SU-DHL-6 (cell line): ENCODE results near the gene ITGB4.

Experiments used
- H2AFZ ChIP-seq: fragments of 200-600 bp; sonication (generic); 2 replicates; pipeline ENCODE4 v1.6.1; 2014; ENCODE audit warnings: low read depth, mild to moderate bottlenecking, moderate library complexity, mixed read lengths, antibody characterized with exemption, low read length; ENCODE audit not compliant: severe bottlenecking
- H3F3A ChIP-seq: fragments of 200-600 bp; shearing (Covaris generic); 2 replicates; pipeline ENCODE4 v1.6.0; 2016; ENCODE audit warnings: antibody characterized with exemption, mild to moderate bottlenecking; ENCODE audit not compliant: insufficient read depth
- H3K27ac ChIP-seq: fragments of 200-600 bp; sonication (generic); 2 replicates; pipeline ENCODE4 v1.5.1; 2016; ENCODE audit warnings: low read depth, mild to moderate bottlenecking, low read length, moderate library complexity, mixed read lengths
- H3K27me3 ChIP-seq: fragments of 200-600 bp; sonication (generic), shearing (Covaris generic); 2 replicates; pipeline ENCODE4 v1.6.0; 2014; ENCODE audit warnings: mild to moderate bottlenecking, low read length
- H3K36me3 ChIP-seq: fragments of 200-600 bp; sonication (generic); 2 replicates; pipeline ENCODE4 v1.6.1; 2014; ENCODE audit warnings: mild to moderate bottlenecking, low read length, mixed read lengths
- H3K4me2 ChIP-seq: fragments of 300-600, 200-600 bp; shearing (Covaris generic), sonication (generic); 2 replicates; pipeline ENCODE4 v1.6.0; 2014; ENCODE audit warnings: low read length, low read depth, mild to moderate bottlenecking; ENCODE audit not compliant: poor library complexity, severe bottlenecking
- H3K4me3 ChIP-seq: fragments of 200-600 bp; sonication (generic); 2 replicates; pipeline ENCODE4 v1.5.1; 2014; ENCODE audit warnings: antibody characterized with exemption, low read length, mild to moderate bottlenecking, mixed read lengths; ENCODE audit not compliant: insufficient read depth, poor library complexity, severe bottlenecking
- H3K79me2 ChIP-seq: fragments of 200-600 bp; sonication (generic); 2 replicates; pipeline ENCODE4 v1.6.1; 2014; ENCODE audit warnings: mild to moderate bottlenecking, low read length, moderate library complexity; ENCODE audit not compliant: insufficient read depth
- H3K9ac ChIP-seq: fragments of 200-600 bp; sonication (generic); 2 replicates; pipeline ENCODE4 v1.7.0; 2014; ENCODE audit warnings: mild to moderate bottlenecking, low read length
- H3K9me2 ChIP-seq: fragments of 200-600 bp; sonication (generic); replicated peaks from 2 replicates; pipeline ENCODE4 v1.6.1; 2014; ENCODE audit warnings: low read length; ENCODE audit not compliant: insufficient read depth
- H3K9me3 ChIP-seq: fragments of 200-600 bp; sonication (generic); 2 replicates; pipeline ENCODE4 v1.6.1; 2014; ENCODE audit warnings: low read length, mixed read lengths; ENCODE audit not compliant: insufficient read depth
- H4K20me1 ChIP-seq: fragments of 200-600 bp; sonication (generic); 2 replicates; pipeline ENCODE4 v1.6.1; 2014; ENCODE audit warnings: low read depth, mild to moderate bottlenecking, antibody characterized with exemption, low read length, moderate library complexity, mixed read lengths
- EZH2phosphoT487 ChIP-seq: fragments of 200-600 bp; sonication (generic), shearing (Covaris generic); conservative IDR thresholded peaks from 2 replicates; pipeline ENCODE4 v1.6.1; 2018; ENCODE audit warnings: mild to moderate bottlenecking, antibody characterized with exemption, low read length, moderate library complexity, mixed read lengths
- TF ChIP-seq, protein P1 (sequence below): fragments of 200-600 bp; sonication (generic); IDR thresholded peaks from one replicate; pipeline ENCODE4 v1.5.1; 2017; ENCODE audit warnings: antibody characterized with exemption, mild to moderate bottlenecking, low read length, moderate library complexity; ENCODE audit not compliant: insufficient read depth, poor library complexity, severe bottlenecking

The ITGB4 gene

DNA sequence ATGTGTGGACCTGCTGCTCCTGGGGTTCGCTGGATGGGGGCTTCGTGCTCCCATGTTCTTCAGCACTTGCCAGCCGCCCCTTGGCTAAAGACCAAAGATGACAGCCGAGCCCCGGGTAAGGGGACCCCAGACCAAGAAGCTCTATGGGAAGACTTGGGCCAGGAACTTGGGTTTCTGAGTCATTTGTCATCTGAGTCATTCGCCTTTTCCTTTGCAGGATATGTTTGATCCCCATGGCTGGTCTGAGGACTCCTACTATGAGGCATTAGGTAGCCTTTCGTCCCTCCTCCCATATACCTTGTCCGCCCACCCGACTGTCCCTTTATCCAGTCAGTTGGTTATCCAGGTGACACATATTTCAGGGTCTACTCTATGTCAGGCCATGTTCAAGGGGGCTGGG lies 17.7 kb upstream of the ITGB4 start:
- no peak overlapping the region for H3K27ac ChIP-seq

DNA sequence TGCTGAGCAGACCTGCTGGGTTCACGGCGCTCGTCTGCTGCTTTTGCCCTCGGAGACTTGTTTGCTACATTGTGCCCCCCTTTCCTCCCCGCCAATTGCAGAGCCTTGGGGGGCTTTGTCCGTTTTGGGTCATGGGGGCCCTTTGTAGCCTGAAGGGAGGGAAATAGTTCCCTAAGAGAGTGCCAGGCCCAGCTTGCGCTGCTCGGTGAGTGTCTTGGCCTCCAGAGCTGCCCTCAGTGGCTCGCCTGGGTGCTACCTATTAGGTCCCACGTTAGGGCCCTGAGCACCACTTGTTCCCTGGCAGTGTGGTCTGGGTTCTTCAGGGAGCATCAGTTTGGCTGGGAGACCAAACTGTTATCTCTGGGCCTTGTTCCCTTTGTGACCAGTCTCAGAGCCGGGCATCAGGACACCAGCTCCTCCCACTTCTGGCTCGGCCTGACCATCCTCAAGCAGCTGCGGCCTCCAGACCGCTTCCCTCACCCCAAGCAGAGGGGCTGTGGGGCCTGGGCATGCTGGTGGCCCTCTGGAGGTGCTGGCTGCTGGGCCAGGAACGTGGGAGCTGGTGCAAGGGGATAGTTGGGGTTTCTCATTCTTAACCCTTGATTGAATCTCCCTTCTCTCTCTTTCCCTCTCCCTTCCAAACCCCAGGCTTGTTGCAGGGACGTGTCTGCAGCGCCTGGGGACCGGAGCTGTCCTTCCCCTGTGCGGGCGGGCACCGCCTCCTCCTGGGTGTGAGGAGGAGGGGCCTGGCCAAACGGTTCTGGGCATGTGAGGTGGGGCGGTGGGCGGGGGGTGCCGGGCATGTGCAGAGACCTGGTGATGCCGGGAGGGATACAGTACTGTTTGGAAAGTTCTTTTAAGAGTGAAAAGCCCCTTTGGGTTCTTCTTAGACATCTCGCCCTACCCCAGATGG lies 16.0 kb upstream of the ITGB4 start:
- H3K79me2 ChIP-seq: no peaks in the 10 kb centered on the region
- no peaks in the 10 kb centered on the region for H3K9me2 ChIP-seq
- no peaks in the 10 kb centered on the region for H3F3A ChIP-seq
- H3K4me2 ChIP-seq: no peak overlapping the region
- H4K20me1 ChIP-seq: no peaks in the 10 kb centered on the region
- no peaks in the 10 kb centered on the region for H3K9me3 ChIP-seq
- H3K4me3 ChIP-seq: no peak overlapping the region
- no peak overlapping the region for H3K9ac ChIP-seq
- no peaks in the 10 kb centered on the region for H3K27me3 ChIP-seq
- TF ChIP-seq, protein P1, sequence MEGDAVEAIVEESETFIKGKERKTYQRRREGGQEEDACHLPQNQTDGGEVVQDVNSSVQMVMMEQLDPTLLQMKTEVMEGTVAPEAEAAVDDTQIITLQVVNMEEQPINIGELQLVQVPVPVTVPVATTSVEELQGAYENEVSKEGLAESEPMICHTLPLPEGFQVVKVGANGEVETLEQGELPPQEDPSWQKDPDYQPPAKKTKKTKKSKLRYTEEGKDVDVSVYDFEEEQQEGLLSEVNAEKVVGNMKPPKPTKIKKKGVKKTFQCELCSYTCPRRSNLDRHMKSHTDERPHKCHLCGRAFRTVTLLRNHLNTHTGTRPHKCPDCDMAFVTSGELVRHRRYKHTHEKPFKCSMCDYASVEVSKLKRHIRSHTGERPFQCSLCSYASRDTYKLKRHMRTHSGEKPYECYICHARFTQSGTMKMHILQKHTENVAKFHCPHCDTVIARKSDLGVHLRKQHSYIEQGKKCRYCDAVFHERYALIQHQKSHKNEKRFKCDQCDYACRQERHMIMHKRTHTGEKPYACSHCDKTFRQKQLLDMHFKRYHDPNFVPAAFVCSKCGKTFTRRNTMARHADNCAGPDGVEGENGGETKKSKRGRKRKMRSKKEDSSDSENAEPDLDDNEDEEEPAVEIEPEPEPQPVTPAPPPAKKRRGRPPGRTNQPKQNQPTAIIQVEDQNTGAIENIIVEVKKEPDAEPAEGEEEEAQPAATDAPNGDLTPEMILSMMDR: no peak
- no peak for TF ChIP-seq EZH2phosphoT487
- 0 out of 2 replicates have a peak, but pooled peaks cover 2% of the 10 kb centered on the region for H3K36me3 ChIP-seq
- H3K27ac ChIP-seq: no peak overlapping the region
- H2AFZ ChIP-seq: no peak overlapping the region

More for the DNA sequence above, 17.7 kb upstream of the ITGB4 start:
- Histone ChIP-seq H4K20me1 (no peaks in the 10 kb centered on the region), H3K4me2 (no peak overlapping the region), H3F3A (no peaks in the 10 kb centered on the region), H3K36me3 (0 out of 2 replicates have a peak, but pooled peaks cover 5% of the 10 kb centered on the region), H2AFZ (no peak overlapping the region), H3K79me2 (no peaks in the 10 kb centered on the region), H3K9me3 (no peaks in the 10 kb centered on the region), H3K9me2 (no peaks in the 10 kb centered on the region), H3K4me3 (no peak overlapping the region), H3K27me3 (no peaks in the 10 kb centered on the region), H3K9ac (no peak overlapping the region)
- no peak for TF ChIP-seq EZH2phosphoT487
- TF ChIP-seq, protein P1: no peak

- no peaks in the 10 kb centered on the region for H3K27me3 ChIP-seq
- no peaks in the 10 kb centered on the region for H3K9me2 ChIP-seq
- no peak overlapping the region for H2AFZ ChIP-seq
- no peak overlapping the region for H3K27ac ChIP-seq
- no peaks in the 10 kb centered on the region for H3K79me2 ChIP-seq
- no peak overlapping the region for H3K4me2 ChIP-seq
- H3K9ac ChIP-seq: no peak overlapping the region
- no peaks in the 10 kb centered on the region for H3F3A ChIP-seq
- no peaks in the 10 kb centered on the region for H3K9me3 ChIP-seq
- no peaks in the 10 kb centered on the region for H4K20me1 ChIP-seq
- no peak overlapping the region for H3K4me3 ChIP-seq
- H3K36me3 ChIP-seq: no peaks in the 10 kb centered on the region
- no peak for TF ChIP-seq EZH2phosphoT487
- TF ChIP-seq, protein P1: no peak
Measured at GRCh38 chr17:75706042-75706728, 15.1 kb upstream of the ITGB4 start.
